Stimulated activated CD4-positive, alpha-beta T cell treated with anti-CD3 and anti-CD28 coated beads, Interleukin-4, amount 100 ng/mL, for 1 hour (primary cell): ENCODE results near the gene DYNLRB1.
"Not testable (repeated sequence)": the region's sequence is repeated elsewhere in the genome, so short reads cannot be mapped to it uniquely, and the experiment has no call there.

ENCODE experiments used
- DNase-seq: peaks from one replicate; pipeline ENCODE4 v3.0.0-alpha.2; 2020

Gene DYNLRB1

GRCh38 chr20:34516247-34517113 lies at the start of gene DYNLRB1:
Gene DYNLRB1, plus strand, starts transcription at chr20:34516422. Its CDS starts 37 bp downstream, at chr20:34516459.
- DNase-seq = peak; percentile 95

GRCh38 chr20:34468951-34469350 lies 47.3 kb upstream of the DYNLRB1 start:
- no peak for DNase-seq

GRCh38 chr20:34472246-34472925 lies 43.8 kb upstream of the DYNLRB1 start:
- no peak for DNase-seq

- DNase-seq = peak; percentile 29
Observed at GRCh38 chr20:34473262-34473883, 42.8 kb upstream of the DYNLRB1 start.

GRCh38 chr20:34475979-34476736 lies 40.1 kb upstream of the DYNLRB1 start:
- peak; percentile 31 for DNase-seq

GRCh38 chr20:34479627-34480026 lies 36.6 kb upstream of the DYNLRB1 start:
- DNase-seq = no peak

- DNase-seq = not testable (repeated sequence)
Observed at GRCh38 chr20:34482154-34482553, 34.1 kb upstream of the DYNLRB1 start.

GRCh38 chr20:34483585-34484220 lies 32.5 kb upstream of the DYNLRB1 start:
- DNase-seq = not testable (repeated sequence)

GRCh38 chr20:34485068-34485634 lies 31.1 kb upstream of the DYNLRB1 start:
- no peak for DNase-seq

GRCh38 chr20:34491226-34491931 lies 24.8 kb upstream of the DYNLRB1 start:
- no peak for DNase-seq

- no peak for DNase-seq
Observed at GRCh38 chr20:34491932-34492509, 24.2 kb upstream of the DYNLRB1 start.

- no peak for DNase-seq
Observed at GRCh38 chr20:34493646-34494045, 22.6 kb upstream of the DYNLRB1 start.

GRCh38 chr20:34495307-34495706 lies 20.9 kb upstream of the DYNLRB1 start:
- DNase-seq = no peak

- DNase-seq = no peak
Observed at GRCh38 chr20:34495916-34496315, 20.3 kb upstream of the DYNLRB1 start.

GRCh38 chr20:34497596-34497995 lies 18.6 kb upstream of the DYNLRB1 start:
- DNase-seq = not testable (repeated sequence)

GRCh38 chr20:34500823-34501222 lies 15.4 kb upstream of the DYNLRB1 start:
- no peak for DNase-seq

- no peak for DNase-seq
Observed at GRCh38 chr20:34506480-34506879, 9.7 kb upstream of the DYNLRB1 start.

- no peak for DNase-seq
Observed at GRCh38 chr20:34507702-34508413, 8.4 kb upstream of the DYNLRB1 start.

- no peak for DNase-seq
Observed at GRCh38 chr20:34510575-34510974, 5.6 kb upstream of the DYNLRB1 start.

GRCh38 chr20:34511891-34512265 lies 4.3 kb upstream of the DYNLRB1 start:
- no peak for DNase-seq
